Measurements from ENCODE around the gene JADE1. TPM values are rescaled to one million over a fixed set of nuclear protein-coding genes. Genes with fewer than 3 reads are reported as not detected.

JADE1 gene
- polyA plus RNA-seq, 2 of the 4 experiments (the other 2 are of a cell fraction) = 23.7 to 54.6 TPM

GRCh38 chr4:128907981-128908380 lies 98.5 kb downstream of the JADE1 start (continued):
- no peak for TF ChIP-seq BHLHE40 (IDR thresholded peaks at IDR 0.05; ENCODE audit: low read depth, low read length)
- no peak for TF ChIP-seq SREBF2 (IDR thresholded peaks at IDR 0.05)
- TF ChIP-seq, protein P1, sequence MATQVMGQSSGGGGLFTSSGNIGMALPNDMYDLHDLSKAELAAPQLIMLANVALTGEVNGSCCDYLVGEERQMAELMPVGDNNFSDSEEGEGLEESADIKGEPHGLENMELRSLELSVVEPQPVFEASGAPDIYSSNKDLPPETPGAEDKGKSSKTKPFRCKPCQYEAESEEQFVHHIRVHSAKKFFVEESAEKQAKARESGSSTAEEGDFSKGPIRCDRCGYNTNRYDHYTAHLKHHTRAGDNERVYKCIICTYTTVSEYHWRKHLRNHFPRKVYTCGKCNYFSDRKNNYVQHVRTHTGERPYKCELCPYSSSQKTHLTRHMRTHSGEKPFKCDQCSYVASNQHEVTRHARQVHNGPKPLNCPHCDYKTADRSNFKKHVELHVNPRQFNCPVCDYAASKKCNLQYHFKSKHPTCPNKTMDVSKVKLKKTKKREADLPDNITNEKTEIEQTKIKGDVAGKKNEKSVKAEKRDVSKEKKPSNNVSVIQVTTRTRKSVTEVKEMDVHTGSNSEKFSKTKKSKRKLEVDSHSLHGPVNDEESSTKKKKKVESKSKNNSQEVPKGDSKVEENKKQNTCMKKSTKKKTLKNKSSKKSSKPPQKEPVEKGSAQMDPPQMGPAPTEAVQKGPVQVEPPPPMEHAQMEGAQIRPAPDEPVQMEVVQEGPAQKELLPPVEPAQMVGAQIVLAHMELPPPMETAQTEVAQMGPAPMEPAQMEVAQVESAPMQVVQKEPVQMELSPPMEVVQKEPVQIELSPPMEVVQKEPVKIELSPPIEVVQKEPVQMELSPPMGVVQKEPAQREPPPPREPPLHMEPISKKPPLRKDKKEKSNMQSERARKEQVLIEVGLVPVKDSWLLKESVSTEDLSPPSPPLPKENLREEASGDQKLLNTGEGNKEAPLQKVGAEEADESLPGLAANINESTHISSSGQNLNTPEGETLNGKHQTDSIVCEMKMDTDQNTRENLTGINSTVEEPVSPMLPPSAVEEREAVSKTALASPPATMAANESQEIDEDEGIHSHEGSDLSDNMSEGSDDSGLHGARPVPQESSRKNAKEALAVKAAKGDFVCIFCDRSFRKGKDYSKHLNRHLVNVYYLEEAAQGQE (IDR thresholded peaks at IDR 0.05) = no peak

DNA sequence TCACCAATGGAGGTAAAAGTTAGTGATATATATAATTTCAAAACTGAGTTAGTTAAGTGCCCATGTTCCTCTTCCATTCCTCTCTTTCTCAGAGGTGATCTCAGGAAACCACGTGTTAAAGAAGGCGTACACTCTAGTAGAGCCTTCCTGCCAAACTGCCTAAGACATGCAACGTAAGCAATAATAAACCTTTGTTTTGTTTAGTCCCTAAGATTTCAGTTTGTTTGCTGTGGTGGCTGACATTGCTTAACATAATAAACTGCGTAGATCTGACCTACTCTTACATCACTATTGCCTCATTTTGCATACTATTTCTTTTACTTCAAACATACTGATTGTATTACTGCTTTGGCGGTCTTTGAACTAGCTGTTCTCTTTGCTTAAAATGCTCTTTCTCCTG lies 99.2 kb downstream of the JADE1 start:
- no peak overlapping the region for H3K4me3 ChIP-seq
- DNase-seq (ENCODE audit: low read depth in 1 of 2, low spot score in 1 of 2) (no peak), ATAC-seq (no peak), FAIRE-seq (no peak)
- H3K4me2 ChIP-seq = no peak overlapping the region
- no peaks in the 10 kb centered on the region for H3K4me1 ChIP-seq
- WGBS (ENCODE audit: missing lambda C conversion rate) = 93% methylated on average over 5 of the region's 5 CpGs
- POLR2A ChIA-PET = no interaction called here
- TF ChIP-seq TFCP2L1 (CRISPR knock-in tag; IDR thresholded peaks at IDR 0.05) (no peak), FOXS1 (CRISPR knock-in tag; IDR thresholded peaks at IDR 0.05) (no peak), SREBF2 (IDR thresholded peaks at IDR 0.05) (no peak), JUNB (IDR thresholded peaks at IDR 0.05) (no peak), MAFK (IDR thresholded peaks at IDR 0.05; ENCODE audit: partially characterized antibody) (no peak), EHMT2 (IDR thresholded peaks at IDR 0.05; ENCODE audit: low read depth) (no peak), CHD2 (IDR thresholded peaks at IDR 0.05; ENCODE audit: low read length, partially characterized antibody) (no peak), ZNF302 (CRISPR knock-in tag; IDR thresholded peaks at IDR 0.05) (no peak), POLR2AphosphoS2 (conservative IDR thresholded peaks at IDR 0.05; ENCODE audit: low read length) (no peak), HDAC2 (IDR thresholded peaks at IDR 0.05) (no peak), POLR2A (IDR thresholded peaks at IDR 0.05; ENCODE audit: low read length) (no peak), CEBPB (IDR thresholded peaks at IDR 0.05) (no peak), CBX2 (IDR thresholded peaks at IDR 0.05; ENCODE audit: borderline replicate concordance, low read depth) (no peak), BCL3 (IDR thresholded peaks at IDR 0.05) (no peak)
- TF ChIP-seq, protein P1 (IDR thresholded peaks at IDR 0.05) = no peak
- TF ChIP-seq, protein P2, sequence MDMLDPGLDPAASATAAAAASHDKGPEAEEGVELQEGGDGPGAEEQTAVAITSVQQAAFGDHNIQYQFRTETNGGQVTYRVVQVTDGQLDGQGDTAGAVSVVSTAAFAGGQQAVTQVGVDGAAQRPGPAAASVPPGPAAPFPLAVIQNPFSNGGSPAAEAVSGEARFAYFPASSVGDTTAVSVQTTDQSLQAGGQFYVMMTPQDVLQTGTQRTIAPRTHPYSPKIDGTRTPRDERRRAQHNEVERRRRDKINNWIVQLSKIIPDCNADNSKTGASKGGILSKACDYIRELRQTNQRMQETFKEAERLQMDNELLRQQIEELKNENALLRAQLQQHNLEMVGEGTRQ (IDR thresholded peaks at IDR 0.05) = no peak
- no peak overlapping the region for H3K27ac ChIP-seq
- CTCF ChIA-PET = no interaction called here
- H3K9me3 ChIP-seq = no peaks in the 10 kb centered on the region

- TF ChIP-seq, protein P3, sequence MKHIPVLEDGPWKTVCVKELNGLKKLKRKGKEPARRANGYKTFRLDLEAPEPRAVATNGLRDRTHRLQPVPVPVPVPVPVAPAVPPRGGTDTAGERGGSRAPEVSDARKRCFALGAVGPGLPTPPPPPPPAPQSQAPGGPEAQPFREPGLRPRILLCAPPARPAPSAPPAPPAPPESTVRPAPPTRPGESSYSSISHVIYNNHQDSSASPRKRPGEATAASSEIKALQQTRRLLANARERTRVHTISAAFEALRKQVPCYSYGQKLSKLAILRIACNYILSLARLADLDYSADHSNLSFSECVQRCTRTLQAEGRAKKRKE (CRISPR knock-in tag; IDR thresholded peaks at IDR 0.05; ENCODE audit: low read depth) = no peak
- TF ChIP-seq FOXS1 (CRISPR knock-in tag; IDR thresholded peaks at IDR 0.05) = no peak
- DNase-seq (ENCODE audit: low read depth in 1 of 2, low spot score in 1 of 2) (no peak), ATAC-seq (no peak), FAIRE-seq (no peak)
- ChIA-PET CTCF (no interaction called here), POLR2A (no interaction called here)
- no peak overlapping the region for H3K27ac ChIP-seq
- H3K4me3 ChIP-seq = no peak overlapping the region
- WGBS (ENCODE audit: missing lambda C conversion rate) = 83% methylated on average over 1 of the region's 1 CpG
- no peak overlapping the region for H3K4me2 ChIP-seq
- no peaks in the 10 kb centered on the region for H3K9me3 ChIP-seq
- no peaks in the 10 kb centered on the region for H3K4me1 ChIP-seq
Observed at GRCh38 chr4:128913228-128913627, 103.7 kb downstream of the JADE1 start.
